ENCODE results near the gene ADIPOR2.

The ADIPOR2 gene

GRCh38 chr12:1829306-1829900 lies 138.5 kb downstream of the ADIPOR2 start:
- no peak overlapping the region for H3K27ac ChIP-seq (ENCODE audit: low read depth, low read length, poor library complexity, severe bottlenecking)
- no peaks in the 10 kb centered on the region for H3K79me2 ChIP-seq (ENCODE audit: insufficient read depth, low read length)
- no peaks in the 10 kb centered on the region for H3K36me3 ChIP-seq (ENCODE audit: insufficient read depth, low read length)
- no peaks in the 10 kb centered on the region for H3F3A ChIP-seq (ENCODE audit: insufficient read depth, low read length)
- no peaks in the 10 kb centered on the region for H3K9me2 ChIP-seq (ENCODE audit: low read depth, low read length)
- no peak overlapping the region for H2AFZ ChIP-seq (ENCODE audit: low read length)
- TF ChIP-seq CTCF (IDR thresholded peaks at IDR 0.05; ENCODE audit: low read length) (no peak), EZH2 (IDR thresholded peaks at IDR 0.05; ENCODE audit: borderline replicate concordance, low read length) (no peak)
- H3K9ac ChIP-seq (ENCODE audit: low read length), result no peak overlapping the region
- H3K4me3 ChIP-seq (ENCODE audit: low read depth, low read length, poor library complexity, severe bottlenecking), result no peak overlapping the region
- no peaks in the 10 kb centered on the region for H3K4me1 ChIP-seq (ENCODE audit: insufficient read depth, low read length, severe bottlenecking)
- no peaks in the 10 kb centered on the region for H3K9me3 ChIP-seq (ENCODE audit: low read length)
- peaks cover 13% of the 10 kb centered on the region; the same call in 1 of the 2 replicates for H3K27me3 ChIP-seq (ENCODE audit: insufficient read depth, low read length)
- no peaks in the 10 kb centered on the region for H4K20me1 ChIP-seq (ENCODE audit: insufficient read depth, low read length)
- H3K4me2 ChIP-seq (ENCODE audit: low read length), result no peak overlapping the region

DNA sequence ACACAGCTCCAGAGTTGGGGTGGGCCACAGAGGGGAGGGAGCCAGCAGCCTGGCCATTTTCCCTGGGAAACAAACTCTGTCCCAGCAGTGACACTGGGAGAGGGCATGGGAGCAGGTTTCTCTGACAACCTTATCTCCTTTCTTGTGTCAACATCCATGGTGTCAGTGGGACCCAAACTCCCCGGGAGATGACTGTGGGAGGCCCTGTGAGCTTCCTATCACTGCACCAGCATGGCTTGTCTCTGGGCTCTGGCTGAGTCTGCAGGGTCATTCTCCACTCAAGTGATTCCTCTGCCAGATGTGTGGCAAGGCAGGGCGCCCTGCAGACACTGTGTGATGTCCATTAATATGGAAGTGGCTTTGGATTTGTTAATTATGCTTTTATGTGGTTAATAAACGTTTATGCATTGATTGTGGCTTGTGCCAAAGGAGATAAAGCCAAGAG lies 139.6 kb downstream of the ADIPOR2 start:
- TF ChIP-seq EZH2 (IDR thresholded peaks at IDR 0.05; ENCODE audit: borderline replicate concordance, low read length) (no peak), CTCF (IDR thresholded peaks at IDR 0.05; ENCODE audit: low read length) (no peak)
- Histone ChIP-seq H3K79me2 (ENCODE audit: insufficient read depth, low read length) (no peaks in the 10 kb centered on the region), H3K9me2 (ENCODE audit: low read depth, low read length) (no peaks in the 10 kb centered on the region), H3F3A (ENCODE audit: insufficient read depth, low read length) (no peaks in the 10 kb centered on the region), H3K4me3 (ENCODE audit: low read depth, low read length, poor library complexity, severe bottlenecking) (no peak overlapping the region), H2AFZ (ENCODE audit: low read length) (no peak overlapping the region), H3K27ac (ENCODE audit: low read depth, low read length, poor library complexity, severe bottlenecking) (no peak overlapping the region), H3K27me3 (ENCODE audit: insufficient read depth, low read length) (peaks cover 5% of the 10 kb centered on the region; the same call in 1 of the 2 replicates), H3K4me1 (ENCODE audit: insufficient read depth, low read length, severe bottlenecking) (no peaks in the 10 kb centered on the region), H3K4me2 (ENCODE audit: low read length) (no peak overlapping the region), H3K36me3 (ENCODE audit: insufficient read depth, low read length) (no peaks in the 10 kb centered on the region), H3K9me3 (ENCODE audit: low read length) (no peaks in the 10 kb centered on the region), H4K20me1 (ENCODE audit: insufficient read depth, low read length) (no peaks in the 10 kb centered on the region), H3K9ac (ENCODE audit: low read length) (no peak overlapping the region)

DNA sequence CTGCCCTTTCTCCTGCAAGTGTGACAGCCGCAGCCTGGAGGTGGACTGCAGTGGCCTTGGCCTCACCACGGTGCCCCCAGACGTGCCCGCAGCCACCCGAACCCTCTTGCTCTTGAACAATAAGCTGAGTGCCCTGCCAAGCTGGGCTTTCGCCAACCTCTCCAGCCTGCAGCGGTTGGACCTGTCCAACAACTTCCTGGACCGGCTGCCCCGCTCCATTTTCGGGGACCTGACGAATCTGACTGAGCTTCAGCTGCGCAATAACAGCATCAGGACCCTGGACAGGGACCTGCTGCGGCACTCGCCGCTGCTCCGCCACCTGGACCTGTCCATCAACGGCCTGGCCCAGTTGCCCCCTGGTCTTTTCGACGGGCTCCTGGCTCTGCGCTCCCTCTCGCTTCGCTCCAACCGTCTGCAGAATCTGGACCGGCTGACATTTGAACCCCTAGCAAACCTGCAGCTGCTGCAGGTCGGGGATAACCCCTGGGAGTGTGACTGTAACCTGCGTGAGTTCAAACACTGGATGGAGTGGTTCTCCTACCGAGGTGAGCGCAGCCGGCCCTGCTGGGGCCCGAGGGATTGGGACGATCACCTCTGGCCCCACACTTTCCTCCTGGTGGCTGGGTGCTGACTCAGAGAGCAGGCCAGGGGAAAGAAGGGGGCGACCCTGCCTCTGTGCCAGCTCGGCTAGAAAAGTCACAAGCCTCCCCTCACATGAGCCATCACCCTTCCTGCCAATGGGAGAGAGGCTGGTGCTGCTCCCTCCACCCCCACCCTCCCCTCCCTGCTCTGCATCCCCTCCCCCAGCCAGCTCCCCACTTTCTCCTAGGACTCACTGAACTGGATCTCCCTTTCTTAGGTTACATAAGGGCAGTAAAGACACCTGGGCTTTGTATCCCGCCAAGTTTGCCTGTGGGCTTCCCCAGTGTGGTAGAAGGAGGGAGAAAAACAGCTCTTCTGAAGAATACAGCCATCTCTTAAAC lies 140.4 kb downstream of the ADIPOR2 start:
- Histone ChIP-seq H3K9ac (ENCODE audit: low read length) (no peak overlapping the region), H3F3A (ENCODE audit: insufficient read depth, low read length) (no peaks in the 10 kb centered on the region), H3K79me2 (ENCODE audit: insufficient read depth, low read length) (no peaks in the 10 kb centered on the region), H3K9me2 (ENCODE audit: low read depth, low read length) (no peaks in the 10 kb centered on the region), H3K4me1 (ENCODE audit: insufficient read depth, low read length, severe bottlenecking) (no peaks in the 10 kb centered on the region), H3K27me3 (ENCODE audit: insufficient read depth, low read length) (no peaks in the 10 kb centered on the region; the same call in 1 of the 2 replicates), H3K4me2 (ENCODE audit: low read length) (no peak overlapping the region), H3K27ac (ENCODE audit: low read depth, low read length, poor library complexity, severe bottlenecking) (no peak overlapping the region), H2AFZ (ENCODE audit: low read length) (no peak overlapping the region), H3K9me3 (ENCODE audit: low read length) (no peaks in the 10 kb centered on the region), H3K4me3 (ENCODE audit: low read depth, low read length, poor library complexity, severe bottlenecking) (no peak overlapping the region), H4K20me1 (ENCODE audit: insufficient read depth, low read length) (no peaks in the 10 kb centered on the region), H3K36me3 (ENCODE audit: insufficient read depth, low read length) (no peaks in the 10 kb centered on the region)
- TF ChIP-seq CTCF (IDR thresholded peaks at IDR 0.05; ENCODE audit: low read length) (no peak), EZH2 (IDR thresholded peaks at IDR 0.05; ENCODE audit: borderline replicate concordance, low read length) (no peak)

All from OCI-LY1 (cell line).